Transverse colon (tissue), 4 donors: ENCODE data around the gene ATCAY. TPM values are rescaled to one million over a fixed set of nuclear protein-coding genes. Genes with fewer than 3 reads are reported as not detected.
"Not testable (repeated sequence)": the region's sequence is repeated elsewhere in the genome, so short reads cannot be mapped to it uniquely, and the experiment has no call there.

ENCODE experiments used
- DNase-seq: peaks from one replicate; pipeline ENCODE4 v3.0.0-alpha.2; 2019
- H3K27ac ChIP-seq, 4 donors: fragments of 200-600 bp; sonication (generic); 2 replicates each; pipeline ENCODE4 v1.5.1; 2016 to 2018; ENCODE audit warnings: inconsistent platforms in 4 of 4
- H3K27me3 ChIP-seq: fragments of 200-600 bp; sonication (generic); 2 replicates; pipeline ENCODE4 v1.5.1; 2017; ENCODE audit warnings: inconsistent platforms
- H3K36me3 ChIP-seq, 4 donors: fragments of 200-600 bp; sonication (generic); 2 replicates each; pipeline ENCODE4 v1.5.1; 2017 to 2019; ENCODE audit warnings: inconsistent platforms in 4 of 4
- H3K4me1 ChIP-seq, 4 donors: fragments of 200-600 bp; sonication (generic); 2 replicates each; pipeline ENCODE4 v1.5.1; 2017 to 2020; ENCODE audit warnings: inconsistent platforms in 4 of 4
- H3K4me3 ChIP-seq, 4 donors: fragments of 200-600 bp; sonication (generic); 1 replicate in 1 of 4; 2 replicates in 3 of 4; pipeline versions ENCODE4 v1.5.1 to v1.6.1; 2017 to 2019; ENCODE audit warnings: inconsistent platforms in 4 of 4
- H3K9me3 ChIP-seq, 2 donors: fragments of 200-600 bp; sonication (generic); 2 replicates each; pipeline ENCODE4 v1.5.1; 2017 to 2019; ENCODE audit warnings: inconsistent platforms in 2 of 2
- EP300 ChIP-seq: sonication (generic); formaldehyde crosslinking; IDR thresholded peaks from one replicate; pipeline ENCODE4 v1.6.1; 2017; ENCODE audit warnings: antibody characterized with exemption, low read depth
- POLR2A ChIP-seq: fragments of 450-650 bp; IDR thresholded peaks from one replicate; pipeline ENCODE4 v1.6.1; 2016; ENCODE audit warnings: antibody characterized with exemption, mild to moderate bottlenecking, moderate library complexity
- POLR2AphosphoS5 ChIP-seq, 3 donors: sonication (generic); formaldehyde crosslinking; IDR thresholded peaks; one replicate each; pipeline ENCODE4 v1.6.1; 2016; ENCODE audit warnings: antibody characterized with exemption in 3 of 3
- WGBS, 2 donors: methylation state at CpG; one replicate each; pipeline ENCODE4 v1.1.5; 2018; ENCODE audit warnings: low coverage in 1 of 2; 5-methylcytosine and 5-hydroxymethylcytosine counted together
- in situ Hi-C, 4 donors: fragments of 200-750 bp; cut with MboI; loops; one replicate each; pipeline versions ENCODE4 v1.15.0 to v1.15.1; 2017; ENCODE audit warnings: low sequenced_read_pairs in 3 of 4, low pct_ligation_motif_present in 1 of 4, low pct_unique_long_range_greater_than_20kb in 1 of 4
- intact Hi-C: fragments of 100-400 bp; cut with DNase I; formaldehyde crosslinking; loops from one replicate; pipeline ENCODE4 v1.15.1; 2023; ENCODE audit warnings: low total_unique reads
- total RNA-seq, 4 donors: library from RNA; depleted of rRNA; stranded (reverse); fragments of >200 nt; gene quantifications; one replicate each; pipeline ENCODE4 v1.1.0, GENCODE V29; 2016
- TF ChIP-seq, protein P1 (sequence below), 5 experiments: fragments of 200-600 bp in 3 of 5; fragments of 450-650 bp in 2 of 5; sonication (generic) in 3 of 5; IDR thresholded peaks; 1 replicate in 2 of 5; 2 replicates in 3 of 5; pipeline ENCODE4 v1.5.1; 2016 to 2017; ENCODE audit warnings: antibody characterized with exemption in 5 of 5, inconsistent platforms in 3 of 5, mild to moderate bottlenecking in 2 of 5, moderate library complexity in 1 of 5

ATCAY gene
- total RNA-seq, 4 donors from 2014 or later: 0.32 to 0.60 (median 0.55) TPM; not detected in 1

DNA sequence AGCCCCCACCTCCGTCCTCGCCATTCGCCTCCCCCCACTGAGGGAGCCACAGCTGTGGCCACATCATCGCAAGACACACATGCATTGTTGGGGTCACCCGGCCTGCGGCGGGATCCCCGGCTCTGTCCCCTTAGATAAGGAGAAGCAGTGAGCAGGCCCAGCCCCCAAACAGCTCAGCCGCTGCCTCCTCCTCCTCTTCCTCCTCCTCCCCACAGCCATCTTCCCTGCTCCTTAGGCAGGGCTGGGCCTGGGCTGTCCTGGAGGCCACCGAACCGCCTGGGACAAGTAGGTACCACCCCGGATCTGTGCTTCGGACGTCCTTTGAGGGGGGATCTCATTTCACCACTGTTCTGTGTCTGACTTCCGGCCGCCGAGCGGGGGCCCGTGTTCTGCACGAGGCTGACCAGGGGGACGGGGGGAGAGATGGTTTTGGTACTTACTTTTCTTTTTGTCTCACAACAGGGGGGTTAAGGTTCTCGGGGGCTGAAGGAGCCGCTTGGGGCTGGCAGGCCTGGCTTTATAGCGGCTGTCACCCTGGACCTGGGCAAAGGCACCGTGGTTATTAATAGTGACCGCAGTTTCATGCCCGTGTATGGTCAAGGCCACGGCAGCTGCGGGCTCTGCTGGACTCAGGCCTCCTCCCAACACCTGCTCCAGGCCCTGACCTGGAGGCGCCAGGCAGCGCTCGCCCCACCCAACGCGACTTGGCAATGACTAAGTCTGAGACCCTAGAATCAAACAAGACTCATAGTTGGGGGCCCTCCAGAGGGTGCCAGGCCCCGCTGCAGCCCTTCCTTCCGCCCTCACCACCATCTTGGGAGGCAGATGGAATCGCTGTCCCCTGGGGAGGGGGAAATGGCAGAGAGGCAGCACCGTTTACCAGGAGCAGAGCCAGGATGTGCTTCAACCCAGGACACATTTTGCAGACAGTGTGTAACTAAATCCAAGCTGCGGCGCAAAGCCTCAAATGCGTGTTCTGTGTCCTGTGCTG is 70.7 kb downstream of the ATCAY start:
- TF ChIP-seq POLR2AphosphoS5 (IDR thresholded peaks at IDR 0.05): no peak
- no peak for TF ChIP-seq POLR2A
- TF ChIP-seq, protein P1, sequence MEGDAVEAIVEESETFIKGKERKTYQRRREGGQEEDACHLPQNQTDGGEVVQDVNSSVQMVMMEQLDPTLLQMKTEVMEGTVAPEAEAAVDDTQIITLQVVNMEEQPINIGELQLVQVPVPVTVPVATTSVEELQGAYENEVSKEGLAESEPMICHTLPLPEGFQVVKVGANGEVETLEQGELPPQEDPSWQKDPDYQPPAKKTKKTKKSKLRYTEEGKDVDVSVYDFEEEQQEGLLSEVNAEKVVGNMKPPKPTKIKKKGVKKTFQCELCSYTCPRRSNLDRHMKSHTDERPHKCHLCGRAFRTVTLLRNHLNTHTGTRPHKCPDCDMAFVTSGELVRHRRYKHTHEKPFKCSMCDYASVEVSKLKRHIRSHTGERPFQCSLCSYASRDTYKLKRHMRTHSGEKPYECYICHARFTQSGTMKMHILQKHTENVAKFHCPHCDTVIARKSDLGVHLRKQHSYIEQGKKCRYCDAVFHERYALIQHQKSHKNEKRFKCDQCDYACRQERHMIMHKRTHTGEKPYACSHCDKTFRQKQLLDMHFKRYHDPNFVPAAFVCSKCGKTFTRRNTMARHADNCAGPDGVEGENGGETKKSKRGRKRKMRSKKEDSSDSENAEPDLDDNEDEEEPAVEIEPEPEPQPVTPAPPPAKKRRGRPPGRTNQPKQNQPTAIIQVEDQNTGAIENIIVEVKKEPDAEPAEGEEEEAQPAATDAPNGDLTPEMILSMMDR (IDR thresholded peaks at IDR 0.05): no peak
- no peak for TF ChIP-seq EP300
- Histone ChIP-seq H3K4me3 (peak overlapping the region in 1 of 4 donors; percentile 21), H3K4me1 (peaks cover 4 to 22% (median 16%) of the 10 kb centered on the region in 4 donors), H3K27me3 (no peaks in the 10 kb centered on the region), H3K36me3 (no peaks in the 10 kb centered on the region), H3K27ac (peak overlapping the region; percentile 56 to 83 (median 70)), H3K9me3 (no peaks in the 10 kb centered on the region)
- WGBS, 2 donors: 36 to 46% methylated on average over 6 to 40 of the region's 41 CpGs
- intact Hi-C loops: no loop called here
- no peak for DNase-seq
- in situ Hi-C loops: no loop called here

DNA sequence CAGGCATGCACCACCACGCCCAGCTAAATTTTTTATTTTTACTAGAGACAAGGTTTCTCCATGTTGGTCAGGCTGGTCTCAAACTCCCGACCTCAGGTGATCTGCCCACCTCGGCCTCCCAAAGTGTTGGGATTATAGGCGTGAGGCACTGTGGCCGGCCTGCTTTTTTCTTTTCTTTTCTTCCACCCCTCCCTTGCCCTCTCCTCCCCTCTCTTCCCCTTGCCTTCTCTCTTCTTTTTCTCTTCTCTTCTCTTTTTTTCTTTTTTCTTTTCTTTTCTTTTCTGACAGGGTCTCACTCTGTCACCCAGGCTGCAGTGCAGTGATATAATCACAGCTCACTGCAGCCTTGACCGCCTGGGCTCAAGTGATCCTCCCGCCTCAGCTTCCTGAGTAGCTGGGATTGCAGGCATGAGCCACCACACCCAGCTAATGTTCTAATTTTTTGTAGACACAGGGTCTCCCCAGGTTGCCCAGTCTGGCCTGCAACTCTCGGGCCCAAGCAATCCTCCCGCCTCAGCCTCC is 72.3 kb downstream of the ATCAY start:
- DNase-seq, in situ Hi-C loops, H3K36me3 ChIP-seq, H3K4me3 ChIP-seq, H3K9me3 ChIP-seq, intact Hi-C loops, H3K27me3 ChIP-seq: not testable (repeated sequence)
- Histone ChIP-seq H3K27ac (peak overlapping the region in 3 of 4 donors; percentile 56 to 83 (median 77)), H3K4me1 (peaks cover 4 to 22% (median 16%) of the 10 kb centered on the region in 4 donors)
- WGBS, 2 donors: 74 to 83% methylated on average over 6 to 9 of the region's 9 CpGs

DNA sequence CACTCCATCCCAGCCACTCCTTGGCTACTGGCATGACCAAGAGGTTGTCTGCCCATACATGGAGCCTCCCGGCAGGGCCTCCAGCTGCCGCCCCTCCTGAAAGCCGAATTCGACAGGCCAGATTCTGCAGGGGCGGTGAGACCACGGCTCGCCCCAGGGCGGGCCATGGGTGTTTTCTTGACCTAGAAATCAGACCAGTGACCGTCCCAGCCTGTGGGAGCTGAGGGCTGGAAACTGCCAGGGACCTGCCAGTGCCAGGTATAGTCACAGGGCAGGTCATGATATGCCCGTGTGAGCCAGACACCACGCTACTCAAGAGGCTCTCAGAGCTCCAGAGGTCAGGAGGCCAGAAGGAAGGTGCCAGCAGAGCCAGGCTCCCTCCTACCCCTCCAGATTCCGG is 73.6 kb downstream of the ATCAY start:
- Histone ChIP-seq H3K4me1 (peaks cover 4 to 22% (median 16%) of the 10 kb centered on the region in 4 donors), H3K4me3 (no peak overlapping the region), H3K27me3 (no peaks in the 10 kb centered on the region), H3K27ac (peak overlapping the region in 3 of 4 donors; percentile 34 to 77 (median 56)), H3K36me3 (peaks cover 0 to 12% (median 7%) of the 10 kb centered on the region in 4 donors), H3K9me3 (no peaks in the 10 kb centered on the region)
- in situ Hi-C loops: no loop called here
- TF ChIP-seq EP300 (no peak), POLR2A (no peak), POLR2AphosphoS5 (IDR thresholded peaks at IDR 0.05) (no peak)
- TF ChIP-seq, protein P1 (IDR thresholded peaks at IDR 0.05): no peak
- 80 to 81% methylated on average over 1 to 3 of the region's 12 CpGs for WGBS, 2 donors
- DNase-seq: no peak
- intact Hi-C loops: no loop called here

DNA sequence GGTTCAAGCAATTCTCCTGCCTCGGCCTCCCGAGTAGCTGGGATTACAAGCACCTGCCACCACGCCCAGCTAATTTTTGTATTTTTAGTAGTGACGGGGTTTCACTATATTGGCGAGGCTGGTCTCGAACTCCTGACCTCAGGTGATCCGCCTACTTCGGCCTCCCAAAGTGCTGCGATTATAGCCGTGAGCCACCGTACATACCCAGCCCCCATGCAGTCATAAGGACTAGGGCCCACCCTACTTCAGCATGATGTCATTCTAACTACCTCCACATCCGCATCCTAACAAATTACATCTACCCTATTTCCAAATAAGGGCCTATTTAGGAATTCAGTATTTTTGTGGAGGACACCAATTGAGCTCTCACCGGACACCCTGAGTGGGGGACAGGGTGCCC is 74.8 kb downstream of the ATCAY start:
- H3K9me3 ChIP-seq, intact Hi-C loops, DNase-seq, in situ Hi-C loops, H3K27me3 ChIP-seq, H3K4me3 ChIP-seq: not testable (repeated sequence)
- H3K4me1 ChIP-seq: peaks cover 4 to 22% (median 16%) of the 10 kb centered on the region in 4 donors
- H3K36me3 ChIP-seq: peaks cover 0 to 24% (median 13%) of the 10 kb centered on the region in 4 donors
- WGBS, 2 donors: 86 to 88% methylated on average over 11 to 13 of the region's 13 CpGs
- peak overlapping the region in 1 of 4 donors; percentile 77 for H3K27ac ChIP-seq
- peak in 1 of 3 donors; percentile 20 for TF ChIP-seq POLR2AphosphoS5 (IDR thresholded peaks at IDR 0.05)

DNA sequence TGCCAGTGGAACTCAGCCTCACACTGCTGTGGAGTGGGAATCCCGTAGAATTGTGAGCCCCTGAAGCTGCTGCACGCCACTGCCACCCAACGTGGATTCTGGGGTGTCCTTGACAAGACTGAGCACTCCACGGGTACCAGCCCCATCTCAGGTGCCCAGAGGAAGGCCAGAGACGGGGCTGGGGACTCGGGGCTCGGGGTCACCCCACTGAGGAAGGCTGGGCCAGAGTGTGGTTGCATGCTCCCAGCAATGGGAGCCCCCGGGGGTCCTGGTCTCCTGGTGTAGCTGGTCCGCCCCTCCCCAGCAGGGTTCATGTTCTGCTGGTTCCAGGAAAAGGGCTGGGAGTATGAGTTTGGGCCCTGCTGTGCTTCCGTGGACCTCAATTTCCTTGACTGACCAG is 75.2 kb downstream of the ATCAY start:
- no peak overlapping the region for H3K4me3 ChIP-seq
- intact Hi-C loops: no loop called here
- WGBS, 2 donors: 74% methylated on average over 4 of the region's 10 CpGs; no CpG with 5 or more reads in 1 of the 2 donors
- H3K27me3 ChIP-seq: no peaks in the 10 kb centered on the region
- no peaks in the 10 kb centered on the region for H3K9me3 ChIP-seq
- H3K27ac ChIP-seq: no peak overlapping the region
- in situ Hi-C loops: no loop called here
- peaks cover 0 to 27% (median 14%) of the 10 kb centered on the region in 4 donors for H3K36me3 ChIP-seq
- peaks cover 3 to 19% (median 13%) of the 10 kb centered on the region in 4 donors for H3K4me1 ChIP-seq
- DNase-seq: no peak
- TF ChIP-seq, protein P1 (IDR thresholded peaks at IDR 0.05): no peak
- no peak for TF ChIP-seq POLR2A
- TF ChIP-seq EP300: no peak
- no peak for TF ChIP-seq POLR2AphosphoS5 (IDR thresholded peaks at IDR 0.05)
